Stromal cell of bone marrow (primary cell): ENCODE results near the gene ATRAID.
"Not testable (repeated sequence)": the region's sequence is repeated elsewhere in the genome, so short reads cannot be mapped to it uniquely, and the experiment has no call there.

ENCODE experiments used
- DNase-seq: peaks from one replicate; pipeline ENCODE4 v3.0.0-alpha.2; 2012; ENCODE audit warnings: low read depth

The ATRAID gene

DNA sequence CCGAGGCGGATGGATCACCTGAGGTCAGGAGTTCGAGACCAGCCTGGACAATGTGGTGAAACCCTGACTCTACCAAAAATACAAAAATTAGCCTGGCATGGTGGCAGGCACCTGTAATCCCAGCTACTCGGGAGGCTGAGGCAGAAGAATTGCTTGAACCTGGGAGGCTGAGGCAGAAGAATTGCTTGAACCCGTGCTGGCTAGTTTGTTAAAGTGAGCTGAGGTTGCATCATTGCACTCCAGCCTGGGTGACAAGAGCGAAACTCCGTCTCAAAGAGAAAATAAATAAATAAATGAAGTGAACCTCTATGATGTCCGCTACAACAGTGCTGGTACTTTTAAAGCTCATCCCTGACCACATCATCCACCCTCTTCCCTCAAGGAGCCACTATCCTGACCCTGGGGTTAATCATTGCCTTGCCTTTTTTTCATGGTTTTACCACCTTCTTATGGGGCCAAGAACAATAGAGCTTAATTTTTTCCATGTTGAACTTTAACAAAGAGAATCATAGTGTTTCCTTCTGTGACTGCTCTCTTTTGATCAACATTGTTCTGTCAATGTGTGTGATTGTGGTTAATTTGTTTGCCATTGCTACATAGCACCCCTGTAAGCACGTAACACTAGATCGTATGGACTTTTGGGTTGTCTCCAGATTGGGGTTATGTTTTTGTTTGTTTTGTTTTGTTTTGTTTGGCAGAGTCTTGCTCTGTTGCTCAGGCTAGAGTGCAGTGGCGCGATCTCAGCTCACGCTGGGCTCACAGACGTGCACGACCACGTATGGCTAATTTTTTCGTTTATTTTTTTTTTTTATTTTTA is 17.1 kb upstream of the ATRAID start:
- DNase-seq = peak; percentile 25

GRCh38 chr2:27195799-27196198 is 16.0 kb upstream of the ATRAID start:
- DNase-seq = not testable (repeated sequence)

DNA sequence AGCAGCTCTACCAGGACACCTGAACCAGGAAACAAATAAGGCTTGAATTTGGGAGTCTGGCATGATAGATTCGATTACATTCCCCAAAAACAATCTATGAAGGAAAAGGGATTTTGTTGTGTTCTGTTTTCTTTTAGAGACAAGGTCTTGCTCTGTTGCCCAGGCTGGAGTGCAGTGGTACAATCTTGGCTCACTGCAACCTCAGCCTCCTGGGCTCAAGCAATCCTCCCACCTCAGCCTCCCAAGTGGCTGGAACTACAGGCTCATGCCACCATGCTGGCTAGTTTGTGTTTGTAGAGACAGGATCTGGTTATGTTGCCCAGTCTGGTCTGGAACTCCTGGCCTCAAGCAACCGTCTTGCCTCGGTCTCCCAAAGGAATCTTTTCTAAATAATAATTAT is 13.8 kb upstream of the ATRAID start:
- DNase-seq = not testable (repeated sequence)

GRCh38 chr2:27198627-27199026 is 13.2 kb upstream of the ATRAID start:
- DNase-seq = no peak

GRCh38 chr2:27199241-27199640 is 12.6 kb upstream of the ATRAID start:
- no peak for DNase-seq

GRCh38 chr2:27201675-27202074 is 10.2 kb upstream of the ATRAID start:
- DNase-seq = no peak

DNA sequence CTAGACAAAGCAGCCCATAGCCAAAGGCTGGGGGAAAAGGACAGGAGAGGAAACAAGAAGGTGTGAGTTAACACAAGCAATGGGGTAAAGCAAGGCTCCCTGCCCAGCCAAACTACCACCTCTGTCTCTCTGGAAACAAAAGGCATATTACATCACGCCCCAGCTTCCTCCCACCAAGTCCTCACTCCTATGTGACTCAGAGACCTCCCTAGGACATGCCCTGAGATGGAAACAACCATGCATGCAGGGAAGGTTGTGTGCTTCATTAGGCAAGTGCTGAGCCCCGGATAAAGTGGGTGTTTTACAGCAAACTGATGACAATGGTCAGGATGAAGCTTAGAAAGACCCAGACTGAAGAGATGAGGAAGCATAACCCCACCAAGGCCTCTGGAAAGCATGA is 9.0 kb upstream of the ATRAID start:
- no peak for DNase-seq

DNA sequence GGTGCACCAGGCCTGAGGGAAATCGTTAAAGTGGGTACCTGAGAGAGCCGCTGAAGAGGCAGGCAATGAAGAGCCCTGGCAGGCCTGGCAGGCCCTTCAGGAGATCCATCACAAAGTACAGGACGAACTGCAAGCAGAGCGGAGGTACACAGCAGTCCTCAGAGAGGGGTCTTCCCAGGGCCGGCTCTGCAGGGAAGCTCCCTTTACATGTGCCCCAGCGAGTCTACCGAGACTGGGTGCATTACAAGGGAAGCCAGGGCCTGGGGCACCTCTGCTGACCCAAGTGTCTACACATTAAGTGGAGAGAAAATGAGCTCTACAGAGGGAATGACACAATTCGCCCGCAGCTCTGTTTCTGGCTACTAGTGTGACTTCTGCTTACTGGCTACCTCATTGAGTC is 8.1 kb upstream of the ATRAID start:
- DNase-seq = no peak

GRCh38 chr2:27204566-27204965 is 7.3 kb upstream of the ATRAID start:
- no peak for DNase-seq

GRCh38 chr2:27205206-27205605 is 6.6 kb upstream of the ATRAID start:
- DNase-seq = no peak

GRCh38 chr2:27206346-27206745 is 5.5 kb upstream of the ATRAID start:
- DNase-seq = no peak

DNA sequence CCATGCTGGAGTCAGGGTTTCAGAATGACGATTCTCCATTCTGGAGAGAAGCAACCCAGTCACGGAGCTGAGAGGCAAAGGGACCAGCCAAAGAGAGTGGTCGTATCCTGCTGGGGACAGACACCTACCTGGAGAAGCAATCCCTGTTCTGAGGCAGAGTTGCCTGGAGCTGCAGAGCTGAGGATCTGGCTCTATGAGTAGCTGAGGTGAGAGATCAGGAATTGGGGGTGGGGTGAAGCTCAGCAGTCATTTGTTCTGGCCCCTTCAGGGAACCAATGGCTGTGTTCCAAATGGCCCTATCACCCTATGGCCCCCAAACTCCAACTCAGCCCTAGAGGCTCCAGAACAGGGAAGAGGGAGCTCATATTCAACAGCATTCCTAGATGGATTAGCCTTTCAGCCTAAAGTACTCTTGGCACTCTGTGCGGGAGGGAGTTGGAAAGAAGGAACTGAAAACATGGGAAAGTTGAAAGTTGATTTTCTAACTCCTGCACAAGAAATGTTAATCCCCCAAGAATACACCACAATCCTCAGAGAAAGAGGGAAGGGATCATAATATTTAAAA is 3.3 kb upstream of the ATRAID start:
- DNase-seq = no peak

DNA sequence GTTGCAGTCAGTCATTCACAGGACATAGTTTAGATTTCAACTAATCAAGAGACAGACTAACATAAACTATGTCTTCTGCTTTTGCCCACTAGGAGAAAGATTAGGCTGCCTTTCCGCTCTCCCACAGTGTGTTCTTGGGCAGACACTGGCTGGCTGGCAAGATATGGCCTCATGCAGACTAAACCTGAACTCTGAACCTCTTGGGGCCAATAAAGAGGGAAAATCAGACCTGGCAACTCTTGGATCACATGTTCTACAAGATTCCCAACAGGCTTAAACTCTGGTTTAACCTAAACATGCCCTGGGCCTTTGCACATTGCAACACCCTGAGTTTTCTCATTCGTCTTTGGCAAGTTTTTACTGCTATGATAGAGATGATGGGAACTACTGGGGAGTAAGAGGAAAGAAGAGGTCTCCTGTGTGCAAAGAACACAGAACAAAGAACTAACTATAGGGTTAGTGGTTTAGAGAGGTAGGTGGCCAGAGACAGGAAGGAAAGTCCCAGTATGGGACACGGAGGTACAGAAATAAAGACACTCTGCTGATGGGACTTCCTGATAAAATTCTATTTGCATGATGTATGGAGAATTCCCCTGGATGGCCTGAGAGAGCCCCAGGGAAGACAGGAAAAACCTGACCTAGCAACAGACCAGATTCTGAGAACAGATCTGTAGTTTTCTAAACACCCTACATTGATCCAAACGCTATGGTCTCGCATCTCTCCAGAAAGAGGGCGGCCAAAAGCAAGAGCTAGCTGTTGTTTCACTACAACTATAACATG is 2.0 kb upstream of the ATRAID start:
- DNase-seq = no peak

GRCh38 chr2:27211241-27211942 is 449 bp upstream of the ATRAID start:
- no peak for DNase-seq

DNA sequence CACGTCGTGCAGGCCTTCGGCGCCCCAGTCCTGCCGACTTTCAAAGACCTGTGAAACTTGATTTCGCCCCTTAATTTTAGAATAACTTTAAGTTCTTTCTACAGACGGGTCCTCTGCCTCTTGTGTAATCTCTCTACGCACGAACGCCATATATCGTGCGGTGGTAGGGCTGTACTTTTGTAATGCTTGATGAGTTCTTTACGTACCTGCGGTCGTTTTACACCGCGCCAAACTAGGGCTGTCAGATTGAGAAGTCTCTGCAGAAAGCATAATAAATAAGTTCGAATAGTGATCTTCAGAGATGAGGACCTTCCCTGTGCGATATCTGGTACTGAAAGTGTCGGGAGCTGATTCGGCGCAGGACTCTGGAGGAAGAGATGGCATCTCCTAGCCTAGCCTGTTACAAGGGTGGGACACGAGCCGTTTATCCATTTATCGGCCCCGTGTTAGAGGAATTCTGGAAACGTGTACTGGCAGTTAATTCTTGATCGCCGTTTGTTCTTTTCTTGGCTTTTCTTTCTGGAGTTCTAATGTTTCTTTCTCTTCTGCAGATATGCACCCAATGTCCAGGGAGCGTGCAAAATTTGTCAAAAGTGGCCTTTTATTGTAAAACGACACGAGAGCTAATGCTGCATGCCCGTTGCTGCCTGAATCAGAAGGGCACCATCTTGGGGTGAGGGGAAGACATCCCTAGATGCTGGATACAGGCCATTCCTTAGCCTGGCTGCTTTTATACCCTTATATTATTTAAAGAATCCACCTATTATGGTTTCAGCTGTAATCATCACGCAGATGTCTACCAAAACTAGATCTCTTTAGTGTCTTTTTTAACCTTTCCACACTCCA is 1.0 kb downstream of the ATRAID start:
- peak; percentile 30 for DNase-seq

DNA sequence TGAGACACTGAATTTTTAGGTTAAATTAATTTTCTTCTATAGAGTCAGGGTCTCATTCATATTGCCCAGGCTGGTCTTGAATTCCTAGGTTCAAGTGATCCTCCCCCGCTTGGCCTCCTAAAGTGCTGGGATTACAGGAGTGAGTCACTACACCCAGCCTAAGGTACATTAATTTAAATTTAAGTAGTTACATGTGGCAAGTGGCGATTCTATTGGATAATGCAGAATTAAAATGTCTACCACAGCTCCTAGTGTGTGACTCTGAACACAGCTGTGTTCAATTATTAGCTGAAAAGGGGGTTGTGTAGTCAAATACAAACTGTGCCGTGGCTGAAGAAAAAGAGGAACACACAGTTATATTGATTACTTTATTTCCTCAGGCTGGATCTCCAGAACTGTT is 3.1 kb downstream of the ATRAID start:
- DNase-seq = no peak

GRCh38 chr2:27216416-27217137 is 4.7 kb downstream of the ATRAID start:
- no peak for DNase-seq

GRCh38 chr2:27217173-27218121 is 5.6 kb downstream of the ATRAID start, which contains the start of gene CAD:
Gene CAD (plus strand): TSS chr2:27217369. CDS start chr2:27217552, 183 bp downstream.
- DNase-seq = peak; percentile 69

GRCh38 chr2:27218614-27219013 is 6.8 kb downstream of the ATRAID start:
- no peak for DNase-seq

- no peak for DNase-seq
Measured at GRCh38 chr2:27219091-27219490, 7.2 kb downstream of the ATRAID start.
